Mononuclear cell (primary cell): ENCODE data around the gene RNF167. TPM values are rescaled to one million over a fixed set of nuclear protein-coding genes. Genes with fewer than 3 reads are reported as not detected.

Experiments used
- H3K27me3 ChIP-seq: 2 replicates; pipeline ENCODE4 v1.6.0; 2011; ENCODE audit warnings: low read length, control low read depth; ENCODE audit not compliant: insufficient read depth
- H3K4me1 ChIP-seq: 2 replicates; pipeline ENCODE4 v1.5.1; 2011; ENCODE audit warnings: mild to moderate bottlenecking, low read length, control low read depth; ENCODE audit not compliant: insufficient read depth
- H3K4me3 ChIP-seq: 2 replicates; pipeline ENCODE4 v1.5.1; 2011; ENCODE audit warnings: mild to moderate bottlenecking, low read length, moderate library complexity
- H3K9me3 ChIP-seq: 2 replicates; pipeline ENCODE4 v1.5.1; 2011; ENCODE audit warnings: low read depth, mild to moderate bottlenecking, control low read depth, low read length
- total RNA-seq: library from RNA; depleted of rRNA; stranded (reverse); fragments of >200 nt; gene quantifications from one replicate; pipeline ENCODE4 v1.2.3, GENCODE V29; 2012

RNF167 gene
- total RNA-seq, 1 donor, result 19.3 TPM

DNA sequence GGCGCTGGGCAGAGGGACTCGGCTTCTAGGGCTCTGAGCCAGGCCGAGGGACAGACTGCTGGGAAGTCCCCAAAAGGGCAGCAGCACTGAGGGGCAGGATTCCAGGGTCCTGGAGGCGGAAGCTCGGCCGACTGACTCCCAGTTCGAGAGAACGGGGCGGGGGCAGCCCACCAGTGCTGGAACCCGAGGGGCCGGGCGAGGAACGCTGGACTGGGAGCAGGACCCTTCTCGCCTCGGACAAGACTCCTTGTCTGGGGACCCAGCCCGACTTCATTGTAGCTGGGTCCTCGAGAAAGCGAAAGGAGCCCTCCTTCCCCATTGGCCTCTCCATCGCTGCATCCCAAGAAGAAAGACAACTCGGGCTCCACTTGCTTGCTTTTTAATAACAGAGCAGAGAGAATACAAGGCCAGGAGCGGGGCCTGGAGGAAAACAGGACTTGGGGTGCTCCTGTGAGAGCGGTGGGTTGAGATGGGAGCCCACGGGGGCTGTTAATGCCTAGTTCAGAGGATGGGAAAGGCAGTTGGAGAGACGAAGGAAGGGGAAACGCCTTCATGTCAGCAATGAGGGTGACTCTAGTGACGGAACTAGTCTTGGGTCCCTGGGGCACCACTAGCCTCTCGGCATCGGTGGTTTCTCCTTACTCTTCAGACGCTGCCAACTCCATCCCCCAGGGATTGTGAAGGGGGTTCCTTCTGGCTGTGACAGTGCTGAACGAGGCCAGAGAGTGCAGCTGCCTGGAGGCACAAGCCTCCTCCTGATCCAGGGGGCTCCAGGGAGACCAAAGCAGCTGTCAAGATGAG lies 47.9 kb downstream of the RNF167 start:
- no peaks in the 10 kb centered on the region for H3K9me3 ChIP-seq
- H3K4me3 ChIP-seq, result peak overlapping the region; percentile 88
- H3K27me3 ChIP-seq, result no peaks in the 10 kb centered on the region
- H3K4me1 ChIP-seq, result peaks cover 31% of the 10 kb centered on the region

DNA sequence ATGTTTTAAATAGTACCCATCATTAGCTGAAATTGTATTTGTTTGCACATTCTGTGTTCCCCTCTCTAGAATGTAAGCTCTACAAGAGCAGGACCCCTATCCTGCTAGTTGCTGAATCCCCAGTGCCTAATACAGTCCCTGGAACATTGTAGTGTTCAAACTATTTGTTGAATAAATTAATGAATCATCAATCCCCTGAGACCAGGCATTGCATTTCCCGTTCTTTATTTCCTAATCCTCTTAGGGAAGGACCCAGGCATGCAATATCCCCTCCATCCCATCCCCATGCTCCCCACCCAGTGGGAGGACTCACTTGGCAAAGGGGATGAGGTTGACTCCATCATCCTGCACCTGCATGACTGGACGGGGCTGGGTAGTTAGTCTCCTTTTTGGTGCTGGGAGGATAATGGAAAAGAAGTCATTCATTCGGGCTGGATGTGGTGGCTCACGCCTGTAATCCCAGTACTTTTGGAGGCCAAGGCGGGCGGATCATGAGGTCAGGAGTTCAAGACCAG lies 54.1 kb downstream of the RNF167 start:
- Histone ChIP-seq H3K27me3 (no peaks in the 10 kb centered on the region), H3K4me3 (no peak overlapping the region), H3K9me3 (no peaks in the 10 kb centered on the region), H3K4me1 (peaks cover 19% of the 10 kb centered on the region)

Other genes starting within 250 kb of the RNF167 start
- 16.3 TPM for gene PELP1, start 236.1 kb upstream of the RNF167 start, total RNA-seq
- 201 TPM for gene ARRB2, start 229.6 kb upstream of the RNF167 start, total RNA-seq
- 4.8 TPM for gene MED11, start 208.8 kb upstream of the RNF167 start, total RNA-seq
- 1.3 TPM for gene ZMYND15, start 200.4 kb upstream of the RNF167 start, total RNA-seq
- gene CXCL16, start 200.3 kb upstream of the RNF167 start, total RNA-seq, result 32.6 TPM
- not detected for gene TM4SF5, start 168.4 kb upstream of the RNF167 start, total RNA-seq
- not detected for gene VMO1, start 153.9 kb upstream of the RNF167 start, total RNA-seq
- gene GLTPD2, start 151.3 kb upstream of the RNF167 start, total RNA-seq, result not detected
- gene PSMB6, start 144.1 kb upstream of the RNF167 start, total RNA-seq, result 41.5 TPM
- gene PLD2, start 133.1 kb upstream of the RNF167 start, total RNA-seq, result 7.9 TPM
- 68.8 TPM for gene MINK1, start 106.9 kb upstream of the RNF167 start, total RNA-seq
- gene C17orf107, start 40.7 kb upstream of the RNF167 start, total RNA-seq, result 26.4 TPM
- 2.2 TPM for gene CHRNE, start 37.2 kb upstream of the RNF167 start, total RNA-seq
- 4.2 TPM for gene GP1BA, start 8.0 kb upstream of the RNF167 start, total RNA-seq
- gene SLC25A11, start 222 bp upstream of the RNF167 start, total RNA-seq, result 17.1 TPM
- gene PFN1, start 8.3 kb downstream of the RNF167 start, total RNA-seq, result 414 TPM
- gene ENO3, start 10.9 kb downstream of the RNF167 start, total RNA-seq, result 3.9 TPM
- 30.4 TPM for gene SPAG7, start 27.5 kb downstream of the RNF167 start, total RNA-seq
- gene CAMTA2, start 47.4 kb downstream of the RNF167 start, total RNA-seq, result 12.9 TPM
- gene INCA1, start 57.3 kb downstream of the RNF167 start, total RNA-seq, result not detected
- 8.1 TPM for gene KIF1C, start 57.7 kb downstream of the RNF167 start, total RNA-seq
- gene SLC52A1, start 95.2 kb downstream of the RNF167 start, total RNA-seq, result not detected
- 1.9 TPM for gene ZFP3, start 138.2 kb downstream of the RNF167 start, total RNA-seq
- 2.3 TPM for gene ZNF232, start 171.6 kb downstream of the RNF167 start, total RNA-seq
- gene USP6, start 175.8 kb downstream of the RNF167 start, total RNA-seq, result 0.10 TPM